Parietal lobe (tissue), 2 donors: Measurements from ENCODE around the gene CCDC27. TPM values are rescaled to one million over a fixed set of nuclear protein-coding genes. Genes with fewer than 3 reads are reported as not detected.

ENCODE experiments used
- small RNA-seq: library from RNA; depleted of rRNA; stranded (forward); fragments of <200 nt; gene quantifications from one replicate; pipeline ENCODE3, GENCODE V24; 2014; ENCODE audit warnings: low replicate concordance
- total RNA-seq: library from RNA; depleted of rRNA; stranded (reverse); fragments of >200 nt; gene quantifications from one replicate; pipeline ENCODE4 v1.2.3, GENCODE V29; 2014

The CCDC27 gene
- not detected for total RNA-seq

DNA sequence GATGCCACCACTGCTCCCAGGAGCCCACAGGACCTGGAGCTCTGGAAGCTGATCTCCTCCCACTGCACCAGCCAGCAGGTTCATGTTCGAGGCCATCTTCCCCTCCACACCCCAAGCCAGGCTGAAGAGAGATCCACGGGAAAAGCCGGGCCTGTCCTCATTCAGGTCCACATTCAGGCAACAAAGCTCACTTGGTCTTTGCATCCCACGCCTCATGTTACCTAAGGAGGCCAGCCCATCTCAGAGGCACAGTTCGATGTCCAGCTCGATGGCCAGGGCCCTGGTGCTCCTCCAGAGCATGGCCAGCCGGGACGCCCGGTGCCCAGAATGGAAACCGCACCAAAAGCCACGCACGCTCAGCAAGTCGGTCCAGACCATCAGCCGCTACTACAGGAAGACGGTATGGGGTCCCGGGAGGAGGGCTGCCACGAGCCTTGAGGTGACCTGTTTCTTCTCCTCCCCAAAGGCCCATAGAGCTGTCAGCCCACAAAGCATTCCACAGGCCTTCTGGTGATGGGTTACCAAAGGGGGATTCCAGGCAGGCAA is at the start of gene CCDC27:
TSS of gene CCDC27 (plus strand) at position 51 of the 546 bp plus-strand sequence. CDS start at position 83, 32 bp downstream.

DNA sequence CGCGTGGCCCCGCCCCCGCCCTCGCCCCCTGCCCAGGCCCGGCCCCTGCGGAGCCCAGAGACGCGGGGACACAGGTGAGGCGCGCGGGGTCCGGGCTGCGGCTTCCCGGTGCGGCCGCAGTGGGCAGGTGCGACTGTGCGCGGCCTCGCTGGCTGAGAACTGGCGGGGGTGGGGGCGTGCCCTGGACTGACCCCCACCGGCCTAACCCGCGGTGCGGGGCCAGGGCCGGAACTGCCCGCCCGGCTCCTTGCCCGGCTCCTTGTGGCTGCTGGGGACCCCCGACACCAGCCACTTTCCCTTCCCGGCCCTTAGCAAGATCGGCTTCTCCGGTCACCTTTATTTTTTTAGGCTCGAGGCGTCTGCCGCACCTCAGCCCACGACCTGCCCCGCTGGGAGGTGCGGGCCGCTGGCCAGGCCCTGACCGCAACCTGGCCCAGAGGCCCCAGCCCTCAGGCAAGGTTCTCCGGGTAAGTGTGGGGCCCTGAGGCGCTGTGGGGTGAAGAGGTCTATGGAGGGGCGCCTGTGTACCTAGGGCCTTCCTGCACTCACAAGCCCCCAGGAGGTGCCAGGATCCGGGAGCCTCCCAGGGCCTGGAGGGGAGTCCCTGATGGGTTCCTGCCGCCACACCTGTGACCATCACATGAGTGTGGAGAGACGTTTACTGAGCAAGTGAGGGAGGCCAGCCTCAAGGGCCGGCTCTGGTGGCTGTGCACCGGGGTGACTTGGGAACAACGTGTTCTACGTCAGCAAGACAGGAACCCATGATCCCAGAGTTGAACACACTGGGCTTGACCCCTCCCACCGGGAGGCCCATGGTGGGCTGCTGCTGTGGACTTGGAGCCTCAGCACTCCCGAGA is 20.7 kb downstream of the CCDC27 start, which contains the start of gene SMIM1:
TSS of gene SMIM1 (plus strand) at position 35 of the 857 bp plus-strand sequence. CDS start 2,625 bp downstream, outside the sequence.

DNA sequence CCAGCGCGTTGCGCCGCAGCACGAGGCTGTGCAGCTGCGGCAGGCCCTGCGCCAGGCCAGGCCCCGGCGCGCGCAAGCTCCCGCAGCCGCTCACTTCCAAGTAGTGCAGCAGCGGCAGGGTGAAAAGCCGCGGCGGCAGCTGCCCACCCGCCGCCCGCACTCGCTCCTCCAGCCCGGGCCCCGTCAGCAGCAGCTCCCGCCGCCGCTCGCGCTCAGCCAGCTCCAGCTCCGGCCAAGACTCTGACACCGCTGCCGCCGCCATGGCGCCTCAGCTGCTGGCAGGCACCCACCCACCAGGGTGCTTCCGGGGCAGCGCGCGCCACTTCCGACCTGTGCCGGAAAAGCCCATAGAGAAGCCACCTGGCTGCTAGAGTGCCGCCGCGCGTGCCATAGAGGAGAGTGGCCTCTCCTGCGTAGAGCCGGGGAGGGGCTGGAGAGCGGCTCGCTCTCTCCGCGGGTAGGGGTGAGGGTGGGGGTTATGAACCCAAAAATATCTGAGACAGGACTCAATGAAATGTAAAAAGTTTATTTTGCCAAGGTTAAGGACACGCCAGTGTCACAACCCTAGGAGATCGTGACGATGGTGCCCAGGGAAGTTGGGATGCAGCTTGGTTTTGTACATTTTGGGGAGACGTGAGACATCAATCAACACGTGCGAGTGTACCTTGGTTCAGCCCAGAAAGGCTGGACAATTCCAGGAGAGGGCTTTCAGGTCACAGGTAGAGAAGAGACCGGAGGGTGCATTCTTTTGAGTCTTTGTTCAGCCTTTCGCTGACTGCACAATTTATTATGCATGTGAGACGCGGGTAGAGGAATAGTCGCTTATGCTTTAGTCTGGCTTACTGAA is 44.2 kb downstream of the CCDC27 start, which contains the start of gene LRRC47:
TSS of gene LRRC47 (minus strand) at position 284 of the 847 bp plus-strand sequence. CDS start at position 262, 22 bp downstream.

Small RNA genes within 50 kb of the gene (small RNA-seq; reads per million reads assigned to genes)
- gene RF02197 (not detected), gene RN7SL574P (not detected)

Other genes starting within 250 kb of the CCDC27 start
- 14.1 TPM for gene MEGF6, start 140.9 kb upstream of the CCDC27 start, total RNA-seq
- 13.8 TPM for gene TPRG1L, start 127.4 kb upstream of the CCDC27 start, total RNA-seq
- gene WRAP73, start 102.3 kb upstream of the CCDC27 start, total RNA-seq = 22.8 TPM
- 0.31 TPM for gene TP73, start 99.9 kb upstream of the CCDC27 start, total RNA-seq
- gene SMIM1, start 20.3 kb downstream of the CCDC27 start, total RNA-seq = 2.5 TPM
- gene LRRC47, start 44.0 kb downstream of the CCDC27 start, total RNA-seq = 31.9 TPM
- 55.4 TPM for gene CEP104, start 104.8 kb downstream of the CCDC27 start, total RNA-seq
- gene DFFB, start 105.0 kb downstream of the CCDC27 start, total RNA-seq = 15.3 TPM
- gene C1orf174, start 147.8 kb downstream of the CCDC27 start, total RNA-seq = 15.7 TPM